ENCODE data around the gene TMEM181. TPM values are rescaled to one million over a fixed set of nuclear protein-coding genes. Genes with fewer than 3 reads are reported as not detected.

Gene TMEM181
- total and polyA plus RNA-seq, 2 experiments from 2014 or later, result 20.0 to 46.9 TPM

DNA sequence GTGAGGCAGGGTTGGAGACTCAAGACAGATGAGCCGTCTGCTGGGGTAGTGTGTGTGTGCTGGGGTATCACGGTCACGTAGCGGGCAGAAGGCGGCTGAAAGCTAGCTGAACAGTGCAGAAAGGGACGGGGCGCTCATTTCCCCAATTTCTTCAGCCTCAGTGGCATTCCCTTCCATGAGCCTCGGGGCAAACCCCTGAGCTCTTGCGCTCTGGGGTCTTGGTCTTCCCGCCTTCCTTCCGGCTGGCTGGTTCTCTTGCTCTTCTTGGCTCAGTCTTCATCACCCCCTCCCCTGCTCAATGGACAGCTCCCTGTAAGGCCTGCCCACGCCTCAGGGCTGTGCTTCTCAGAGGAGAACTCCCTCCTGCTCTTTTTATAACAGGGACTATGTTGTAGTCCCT, 15.5 kb upstream of the TMEM181 start:
- H3K79me2 ChIP-seq, result no peaks in the 10 kb centered on the region
- TF ChIP-seq, protein P1, sequence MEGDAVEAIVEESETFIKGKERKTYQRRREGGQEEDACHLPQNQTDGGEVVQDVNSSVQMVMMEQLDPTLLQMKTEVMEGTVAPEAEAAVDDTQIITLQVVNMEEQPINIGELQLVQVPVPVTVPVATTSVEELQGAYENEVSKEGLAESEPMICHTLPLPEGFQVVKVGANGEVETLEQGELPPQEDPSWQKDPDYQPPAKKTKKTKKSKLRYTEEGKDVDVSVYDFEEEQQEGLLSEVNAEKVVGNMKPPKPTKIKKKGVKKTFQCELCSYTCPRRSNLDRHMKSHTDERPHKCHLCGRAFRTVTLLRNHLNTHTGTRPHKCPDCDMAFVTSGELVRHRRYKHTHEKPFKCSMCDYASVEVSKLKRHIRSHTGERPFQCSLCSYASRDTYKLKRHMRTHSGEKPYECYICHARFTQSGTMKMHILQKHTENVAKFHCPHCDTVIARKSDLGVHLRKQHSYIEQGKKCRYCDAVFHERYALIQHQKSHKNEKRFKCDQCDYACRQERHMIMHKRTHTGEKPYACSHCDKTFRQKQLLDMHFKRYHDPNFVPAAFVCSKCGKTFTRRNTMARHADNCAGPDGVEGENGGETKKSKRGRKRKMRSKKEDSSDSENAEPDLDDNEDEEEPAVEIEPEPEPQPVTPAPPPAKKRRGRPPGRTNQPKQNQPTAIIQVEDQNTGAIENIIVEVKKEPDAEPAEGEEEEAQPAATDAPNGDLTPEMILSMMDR (IDR thresholded peaks at IDR 0.05; ENCODE audit: poor library complexity), result no peak
- TF ChIP-seq EZH2phosphoT487 (IDR thresholded peaks at IDR 0.05; ENCODE audit: low read depth, severe bottlenecking, unreplicated experiment) (no peak), EZH2 (IDR thresholded peaks at IDR 0.05; ENCODE audit: borderline replicate concordance) (no peak)
- H3K4me3 ChIP-seq, result no peak overlapping the region

DNA sequence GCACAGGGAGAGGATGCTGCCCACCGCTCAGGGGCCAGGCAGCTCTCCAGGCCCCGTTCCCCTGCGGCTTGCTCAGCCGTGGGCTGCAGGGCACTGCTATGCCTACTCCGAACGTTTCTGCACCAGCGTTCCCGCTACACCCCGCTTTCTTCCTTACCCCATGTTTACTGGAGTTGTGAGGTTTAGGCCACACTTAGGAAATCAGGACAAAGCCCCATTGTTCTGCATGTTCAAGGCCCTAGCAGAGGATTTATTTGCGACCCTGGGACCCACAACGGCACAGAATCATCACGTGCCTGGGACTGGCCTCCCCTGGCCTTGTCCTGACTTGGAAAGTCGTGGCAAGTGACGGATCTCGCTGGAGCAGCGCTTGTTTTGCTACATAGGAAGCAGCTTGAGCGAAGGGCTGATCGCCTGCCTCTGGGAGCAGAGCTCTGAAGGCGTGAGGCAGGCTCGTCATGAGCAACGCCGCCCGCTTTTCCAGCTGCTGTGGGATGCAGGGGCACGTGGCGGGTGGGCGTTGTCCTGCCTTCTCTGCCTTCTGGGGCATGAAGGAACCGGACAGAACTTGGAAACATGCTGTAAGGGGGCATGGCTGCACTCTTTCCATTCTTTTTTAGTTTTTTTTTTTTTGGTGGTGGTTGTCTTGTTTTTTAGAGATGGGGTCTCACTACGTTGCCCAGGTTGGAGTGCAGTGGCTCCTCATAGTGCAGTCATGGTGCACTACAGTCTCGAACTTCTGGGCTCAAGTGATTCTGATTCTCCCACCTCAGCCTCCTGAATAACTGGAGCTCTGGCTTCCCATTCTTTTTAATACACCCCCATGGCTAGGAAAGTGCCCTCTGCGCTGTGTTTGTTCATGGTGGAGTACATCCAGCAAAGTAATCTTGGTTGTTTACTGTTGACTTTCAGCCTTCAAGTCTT, 14.6 kb upstream of the TMEM181 start:
- TF ChIP-seq EZH2 (IDR thresholded peaks at IDR 0.05; ENCODE audit: borderline replicate concordance), result no peak
- TF ChIP-seq EZH2phosphoT487 (IDR thresholded peaks at IDR 0.05; ENCODE audit: low read depth, severe bottlenecking, unreplicated experiment), result no peak
- TF ChIP-seq, protein P1 (IDR thresholded peaks at IDR 0.05; ENCODE audit: poor library complexity), result no peak
- WGBS (ENCODE audit: low lambda C conversion rate, missing lambda C conversion rate), result 85% methylated on average over 30 of the region's 30 CpGs
- Histone ChIP-seq H3K4me1 (ENCODE audit: insufficient read depth) (no peaks in the 10 kb centered on the region), H3K4me2 (no peak overlapping the region), H4K20me1 (ENCODE audit: insufficient read depth, poor library complexity, severe bottlenecking) (no peaks in the 10 kb centered on the region), H3K27ac (no peak overlapping the region), H3K36me3 (replicated peaks; ENCODE audit: insufficient read depth, low read depth) (no peaks in the 10 kb centered on the region), H3K4me3 (no peak overlapping the region), H3K79me2 (no peaks in the 10 kb centered on the region), H3K9me3 (ENCODE audit: low read depth) (no peaks in the 10 kb centered on the region), H3K9me2 (replicated peaks; ENCODE audit: insufficient read depth) (no peaks in the 10 kb centered on the region), H2AFZ (no peak overlapping the region), H3K27me3 (no peaks in the 10 kb centered on the region)
- DNase-seq (ENCODE audit: low spot score), result no peak

More for the DNA sequence above, 15.5 kb upstream of the TMEM181 start:
- Histone ChIP-seq H3K9me3 (ENCODE audit: low read depth) (no peaks in the 10 kb centered on the region), H2AFZ (no peak overlapping the region), H3K4me2 (no peak overlapping the region), H3K9me2 (replicated peaks; ENCODE audit: insufficient read depth) (no peaks in the 10 kb centered on the region), H3K36me3 (replicated peaks; ENCODE audit: insufficient read depth, low read depth) (no peaks in the 10 kb centered on the region), H3K4me1 (ENCODE audit: insufficient read depth) (no peaks in the 10 kb centered on the region), H3K27ac (no peak overlapping the region), H3K27me3 (no peaks in the 10 kb centered on the region), H4K20me1 (ENCODE audit: insufficient read depth, poor library complexity, severe bottlenecking) (no peaks in the 10 kb centered on the region)
- 92% methylated on average over 12 of the region's 12 CpGs for WGBS (ENCODE audit: low lambda C conversion rate, missing lambda C conversion rate)
- no peak for DNase-seq (ENCODE audit: low spot score)

DNA sequence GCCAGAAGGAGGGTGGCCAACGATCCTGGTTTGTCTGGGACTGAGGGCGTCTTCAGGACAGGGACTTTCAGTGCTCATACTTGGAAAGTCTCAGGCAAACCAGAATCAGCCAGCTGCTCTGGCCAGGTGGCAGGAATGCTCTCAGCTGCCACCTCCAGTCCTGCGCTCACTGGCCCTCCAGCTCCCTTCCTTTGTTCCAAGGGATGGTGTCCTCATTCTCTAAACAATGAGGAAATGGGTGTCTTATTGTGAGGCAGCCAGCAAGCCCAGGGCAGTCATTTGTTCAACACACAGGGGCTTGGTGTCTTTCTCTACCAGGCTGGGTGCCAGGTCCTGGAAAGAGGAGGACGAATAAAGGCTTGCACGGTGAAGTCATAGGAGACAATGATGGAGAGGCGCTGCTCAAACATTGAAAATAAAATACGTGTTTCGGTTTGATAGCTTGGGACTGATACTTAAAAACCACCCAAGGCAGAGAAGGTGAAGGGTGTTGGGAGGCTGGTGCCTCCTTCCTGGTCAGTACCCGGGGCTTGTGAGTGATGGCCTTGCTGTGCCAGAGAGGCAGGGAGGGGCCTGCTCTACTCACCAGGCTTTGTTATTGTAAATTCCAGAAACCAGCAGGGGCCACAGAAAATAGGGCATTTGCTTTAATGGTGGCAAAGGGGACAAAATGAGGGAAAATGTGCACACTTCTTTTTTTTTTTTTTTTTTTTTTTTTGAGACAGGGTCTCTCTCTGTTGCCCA, 11.3 kb upstream of the TMEM181 start:
- H3K27me3 ChIP-seq, result no peaks in the 10 kb centered on the region
- no peak overlapping the region for H3K4me2 ChIP-seq
- H4K20me1 ChIP-seq (ENCODE audit: insufficient read depth, poor library complexity, severe bottlenecking), result no peaks in the 10 kb centered on the region
- no peak overlapping the region for H3K27ac ChIP-seq
- H3K9me3 ChIP-seq (ENCODE audit: low read depth), result no peaks in the 10 kb centered on the region
- 95% methylated on average over 9 of the region's 9 CpGs for WGBS (ENCODE audit: low lambda C conversion rate, missing lambda C conversion rate)
- no peaks in the 10 kb centered on the region for H3K79me2 ChIP-seq
- no peak overlapping the region for H2AFZ ChIP-seq
- no peaks in the 10 kb centered on the region for H3K9me2 ChIP-seq (replicated peaks; ENCODE audit: insufficient read depth)
- H3K4me3 ChIP-seq, result no peak overlapping the region
- no peaks in the 10 kb centered on the region for H3K36me3 ChIP-seq (replicated peaks; ENCODE audit: insufficient read depth, low read depth)
- DNase-seq (ENCODE audit: low spot score), result no peak
- no peaks in the 10 kb centered on the region for H3K4me1 ChIP-seq (ENCODE audit: insufficient read depth)
- no peak for TF ChIP-seq EZH2phosphoT487 (IDR thresholded peaks at IDR 0.05; ENCODE audit: low read depth, severe bottlenecking, unreplicated experiment)
- TF ChIP-seq, protein P1 (IDR thresholded peaks at IDR 0.05; ENCODE audit: poor library complexity), result no peak
- no peak for TF ChIP-seq EZH2 (IDR thresholded peaks at IDR 0.05; ENCODE audit: borderline replicate concordance)
